ENCODE measurements around the gene MCEE. TPM values are rescaled to one million over a fixed set of nuclear protein-coding genes. Genes with fewer than 3 reads are reported as not detected.

Gene MCEE
- polyA plus RNA-seq, 1 experiment, result 18.1 TPM

- Histone ChIP-seq H3K27ac (ENCODE audit: low read depth, low read length) (no peak overlapping the region), H3K4me3 (ENCODE audit: low read depth, low read length) (no peak overlapping the region), H3K9me3 (ENCODE audit: control insufficient read depth, insufficient read depth, low read length) (no peaks in the 10 kb centered on the region), H3K27me3 (ENCODE audit: control insufficient read depth, insufficient read depth, low read length) (peaks cover 26% of the 10 kb centered on the region)
- TF ChIP-seq CTCF (IDR thresholded peaks at IDR 0.05; ENCODE audit: low read depth, low read length), result no peak
- POLR2A ChIA-PET, result no interaction called here
- DNase-seq (ENCODE audit: low read depth, low spot score), result no peak
- CTCF ChIA-PET, result no interaction called here
Measured at GRCh38 chr2:71063216-71063615, 66.8 kb downstream of the MCEE start.

DNA sequence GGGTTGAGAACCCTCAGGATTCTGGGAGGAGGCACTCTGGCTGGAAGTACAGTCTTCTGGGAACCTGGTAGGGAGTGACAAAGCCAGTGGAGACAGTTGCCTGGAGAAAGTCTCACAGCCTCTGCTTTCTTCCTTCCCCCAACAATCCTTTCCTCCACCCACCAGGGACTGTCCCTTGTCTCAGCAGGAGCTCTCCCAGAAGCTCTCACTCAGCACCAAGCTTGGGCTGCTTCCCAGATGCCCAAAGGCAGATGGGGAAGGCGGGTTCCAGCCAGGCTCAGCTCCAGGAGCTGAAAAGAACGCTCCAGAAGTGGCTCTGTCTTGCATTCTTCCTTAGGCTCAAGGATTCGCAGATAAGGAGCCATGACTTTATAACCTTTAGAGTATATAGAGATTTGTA, 69.2 kb downstream of the MCEE start:
- CTCF ChIA-PET, result interaction anchor here (0.6 to 1.8 kb wide), 2 partner anchors 60 to 271 kb away, joined by 3 to 6 read pairs; partner anchors contain the start of gene FIGLA
- DNase-seq (ENCODE audit: low read depth, low spot score), result no peak

GRCh38 chr2:71060211-71060610, 69.8 kb downstream of the MCEE start:
- CTCF ChIA-PET, result interaction anchor here (0.6 to 1.8 kb wide), 3 partner anchors 10 to 61 kb away, joined by 3 to 6 read pairs (median 4); no protein-coding TSS in a partner anchor
- no peak for DNase-seq (ENCODE audit: low read depth, low spot score)
- H3K4me3 ChIP-seq (ENCODE audit: low read depth, low read length), result no peak overlapping the region
- POLR2A ChIA-PET, result interaction anchor here (1.0 kb wide), 1 partner anchor 8 kb away, joined by 3 read pairs; the partner anchor contains the start of gene NAGK
- TF ChIP-seq CTCF (IDR thresholded peaks at IDR 0.05; ENCODE audit: low read depth, low read length), result no peak
- no peaks in the 10 kb centered on the region for H3K9me3 ChIP-seq (ENCODE audit: control insufficient read depth, insufficient read depth, low read length)
- no peak overlapping the region for H3K27ac ChIP-seq (ENCODE audit: low read depth, low read length)
- H3K27me3 ChIP-seq (ENCODE audit: control insufficient read depth, insufficient read depth, low read length), result peaks cover 26% of the 10 kb centered on the region

More for the DNA sequence above, 69.2 kb downstream of the MCEE start:
- Histone ChIP-seq H3K9me3 (ENCODE audit: control insufficient read depth, insufficient read depth, low read length) (no peaks in the 10 kb centered on the region), H3K4me3 (ENCODE audit: low read depth, low read length) (no peak overlapping the region), H3K27ac (ENCODE audit: low read depth, low read length) (no peak overlapping the region), H3K27me3 (ENCODE audit: control insufficient read depth, insufficient read depth, low read length) (peaks cover 26% of the 10 kb centered on the region)
- POLR2A ChIA-PET, result interaction anchor here (0.6 kb wide), 1 partner anchor 19 kb away, joined by 4 read pairs; no protein-coding TSS in a partner anchor
- no peak for TF ChIP-seq CTCF (IDR thresholded peaks at IDR 0.05; ENCODE audit: low read depth, low read length)

Small RNA genes within 50 kb of the gene (small RNA-seq; reads per million reads assigned to genes)
- not detected for gene AC007881.1 (ENCODE audit: insufficient read length, low read depth)

Other genes starting within 250 kb of the MCEE start
- gene VAX2, start 229.7 kb downstream of the MCEE start, polyA plus RNA-seq (2011; rRNA removed), result 0.83 and 1.3 TPM in 2 replicates
- gene ATP6V1B1, start 194.3 kb downstream of the MCEE start, polyA plus RNA-seq (2011; rRNA removed), result 0.57 and 0.82 TPM in 2 replicates
- 0.72 and 1.1 TPM in 2 replicates for gene ANKRD53, start 151.6 kb downstream of the MCEE start, polyA plus RNA-seq (2011; rRNA removed)
- gene TEX261, start 135.4 kb downstream of the MCEE start, polyA plus RNA-seq (2011; rRNA removed), result 106 and 119 TPM in 2 replicates
- gene NAGK, start 61.6 kb downstream of the MCEE start, polyA plus RNA-seq (2011; rRNA removed), result 96.1 and 103 TPM in 2 replicates
- gene MPHOSPH10, start 405 bp upstream of the MCEE start, polyA plus RNA-seq (2011; rRNA removed), result 14.1 and 23.3 TPM in 2 replicates
- 0.12 and 0.24 TPM in 2 replicates for gene PAIP2B, start 96.9 kb upstream of the MCEE start, polyA plus RNA-seq (2011; rRNA removed)
- 75.3 and 105 TPM in 2 replicates for gene ZNF638, start 201.6 kb upstream of the MCEE start, polyA plus RNA-seq (2011; rRNA removed)